BE2C (cell line): Measurements from ENCODE around the gene NT5M.

Experiments used
- DNase-seq: peaks from one replicate; pipeline ENCODE4 v3.0.0-alpha.2; 2020
- H3K27me3 ChIP-seq: fragments of 250-450 bp; sonication (Bioruptor Pico); 2 replicates; pipeline ENCODE4 v1.5.1; 2020; ENCODE audit warnings: mild to moderate bottlenecking
- H3K36me3 ChIP-seq: fragments of 250-450 bp; sonication (Bioruptor Pico); 2 replicates; pipeline ENCODE4 v1.5.1; 2020; ENCODE audit warnings: mild to moderate bottlenecking
- H3K4me1 ChIP-seq: fragments of 250-450 bp; sonication (Bioruptor Pico); 2 replicates; pipeline ENCODE4 v1.5.1; 2020
- H3K4me3 ChIP-seq: 2 replicates; pipeline ENCODE4 v1.5.1; 2011; ENCODE audit warnings: low read depth, low read length
- H3K9me3 ChIP-seq: fragments of 250-450 bp; sonication (Bioruptor Pico); 2 replicates; pipeline ENCODE4 v1.5.1; 2020
- TF ChIP-seq, protein P1 (sequence below): IDR thresholded peaks from 2 replicates; pipeline ENCODE4 v1.5.1; 2012; ENCODE audit warnings: mild to moderate bottlenecking, low read depth, low read length

The NT5M gene

DNA sequence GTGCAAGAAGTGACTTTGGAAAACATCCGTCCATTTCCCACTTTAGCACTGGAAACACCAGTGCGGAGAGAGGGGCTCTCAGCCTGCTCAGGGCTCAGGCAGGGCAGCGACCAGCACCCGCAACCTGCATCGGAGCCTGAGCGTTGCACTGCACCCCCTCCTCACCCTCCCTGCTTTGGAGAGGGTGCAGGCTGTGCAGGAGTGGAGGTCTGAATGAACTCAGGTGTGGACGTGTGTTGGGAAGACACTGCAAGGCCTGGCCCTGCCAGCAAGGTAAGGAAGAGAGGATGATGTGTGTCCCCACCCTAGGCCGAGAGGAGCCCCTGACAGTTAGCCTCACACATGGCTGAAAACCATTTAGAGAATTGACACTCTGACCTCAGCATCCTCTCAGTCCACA is 81.8 kb downstream of the NT5M start:
- Histone ChIP-seq H3K27me3 (no peaks in the 10 kb centered on the region), H3K9me3 (no peaks in the 10 kb centered on the region), H3K4me3 (no peak overlapping the region), H3K36me3 (no peaks in the 10 kb centered on the region), H3K4me1 (no peaks in the 10 kb centered on the region)
- TF ChIP-seq, protein P1, sequence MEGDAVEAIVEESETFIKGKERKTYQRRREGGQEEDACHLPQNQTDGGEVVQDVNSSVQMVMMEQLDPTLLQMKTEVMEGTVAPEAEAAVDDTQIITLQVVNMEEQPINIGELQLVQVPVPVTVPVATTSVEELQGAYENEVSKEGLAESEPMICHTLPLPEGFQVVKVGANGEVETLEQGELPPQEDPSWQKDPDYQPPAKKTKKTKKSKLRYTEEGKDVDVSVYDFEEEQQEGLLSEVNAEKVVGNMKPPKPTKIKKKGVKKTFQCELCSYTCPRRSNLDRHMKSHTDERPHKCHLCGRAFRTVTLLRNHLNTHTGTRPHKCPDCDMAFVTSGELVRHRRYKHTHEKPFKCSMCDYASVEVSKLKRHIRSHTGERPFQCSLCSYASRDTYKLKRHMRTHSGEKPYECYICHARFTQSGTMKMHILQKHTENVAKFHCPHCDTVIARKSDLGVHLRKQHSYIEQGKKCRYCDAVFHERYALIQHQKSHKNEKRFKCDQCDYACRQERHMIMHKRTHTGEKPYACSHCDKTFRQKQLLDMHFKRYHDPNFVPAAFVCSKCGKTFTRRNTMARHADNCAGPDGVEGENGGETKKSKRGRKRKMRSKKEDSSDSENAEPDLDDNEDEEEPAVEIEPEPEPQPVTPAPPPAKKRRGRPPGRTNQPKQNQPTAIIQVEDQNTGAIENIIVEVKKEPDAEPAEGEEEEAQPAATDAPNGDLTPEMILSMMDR: no peak
- DNase-seq: no peak

DNA sequence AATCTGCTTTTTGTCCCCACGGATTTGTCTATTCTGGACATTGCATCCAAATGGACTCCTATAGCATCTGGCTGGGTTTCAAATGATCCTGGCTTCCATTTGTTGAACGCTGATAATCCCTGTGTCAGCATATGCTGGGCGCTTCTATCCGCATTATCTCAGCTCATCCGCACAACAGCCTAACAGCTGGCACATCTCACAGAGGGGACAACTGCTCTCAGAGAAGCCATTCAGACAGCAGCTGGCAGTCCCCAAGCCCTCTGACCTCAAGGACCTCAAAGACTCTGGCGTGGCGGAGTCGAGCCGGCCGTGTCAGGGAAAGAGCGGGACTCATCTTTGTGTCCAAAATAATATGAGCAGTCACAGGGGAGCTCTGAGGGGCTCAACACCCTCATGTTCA is 82.3 kb downstream of the NT5M start:
- Histone ChIP-seq H3K27me3 (no peaks in the 10 kb centered on the region), H3K36me3 (no peaks in the 10 kb centered on the region), H3K9me3 (no peaks in the 10 kb centered on the region), H3K4me3 (no peak overlapping the region), H3K4me1 (no peaks in the 10 kb centered on the region)
- no peak for DNase-seq
- TF ChIP-seq, protein P1: no peak

DNA sequence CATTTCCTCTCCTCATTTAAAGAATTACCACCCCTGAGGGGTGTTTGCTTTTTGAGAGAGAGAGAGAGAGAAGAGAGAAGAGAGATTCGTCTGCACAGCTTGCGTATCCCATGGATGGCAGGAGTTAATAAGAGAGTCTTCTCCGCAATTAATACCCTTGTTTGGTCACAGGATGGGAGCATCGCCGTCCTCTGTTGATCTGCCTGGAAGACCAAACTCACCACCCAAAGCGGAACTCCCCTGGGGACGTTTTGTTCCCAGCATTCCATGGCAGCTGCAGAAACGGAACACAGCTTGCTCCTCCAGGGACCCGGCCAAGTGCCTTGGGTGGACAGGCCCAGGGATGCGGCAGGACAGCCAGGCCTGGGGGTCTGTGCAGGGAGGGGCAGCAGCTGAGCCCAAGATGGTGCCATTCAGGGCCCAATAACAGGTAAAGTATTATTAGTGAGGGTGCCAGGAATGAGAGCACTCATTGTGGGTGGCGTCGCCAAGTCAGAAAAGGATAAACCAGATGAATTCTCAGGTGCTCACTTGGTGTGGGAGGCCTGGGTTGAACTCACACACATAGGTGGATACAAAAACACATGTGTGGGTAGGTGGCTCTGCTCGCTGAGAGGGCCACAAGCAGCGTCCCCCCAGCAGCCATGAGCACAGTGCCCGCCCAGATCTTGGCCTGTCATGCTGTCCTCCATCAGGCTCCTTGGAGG is 83.1 kb downstream of the NT5M start:
- no peaks in the 10 kb centered on the region for H3K9me3 ChIP-seq
- H3K36me3 ChIP-seq: no peaks in the 10 kb centered on the region
- TF ChIP-seq, protein P1: no peak
- no peak overlapping the region for H3K4me3 ChIP-seq
- no peaks in the 10 kb centered on the region for H3K4me1 ChIP-seq
- no peak for DNase-seq
- no peaks in the 10 kb centered on the region for H3K27me3 ChIP-seq

DNA sequence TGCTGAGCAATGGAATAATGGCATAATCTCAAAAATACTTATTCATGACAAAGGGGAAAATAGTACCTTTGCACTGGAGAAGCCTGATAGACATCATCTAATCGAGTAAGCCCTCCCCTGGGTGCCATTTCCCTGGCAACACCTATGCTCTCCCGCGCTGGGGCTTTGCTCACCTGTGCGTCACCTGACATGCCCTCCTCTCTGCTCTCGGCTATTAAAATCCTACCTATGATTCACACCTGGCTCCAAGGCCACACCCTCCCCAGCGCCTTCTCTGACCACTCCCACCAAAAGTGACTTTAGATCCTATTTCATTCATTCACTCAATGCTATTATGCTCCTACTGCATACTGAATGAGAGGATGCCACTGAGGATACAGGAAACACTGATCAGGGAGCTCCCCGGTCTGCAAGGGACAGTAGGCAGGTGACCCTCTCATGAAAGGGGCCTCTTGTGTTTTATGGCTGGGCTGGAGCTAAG is 83.9 kb downstream of the NT5M start:
- no peak for DNase-seq
- H3K27me3 ChIP-seq: no peaks in the 10 kb centered on the region
- H3K36me3 ChIP-seq: no peaks in the 10 kb centered on the region
- H3K4me1 ChIP-seq: no peaks in the 10 kb centered on the region
- TF ChIP-seq, protein P1: no peak
- no peaks in the 10 kb centered on the region for H3K9me3 ChIP-seq
- no peak overlapping the region for H3K4me3 ChIP-seq

DNA sequence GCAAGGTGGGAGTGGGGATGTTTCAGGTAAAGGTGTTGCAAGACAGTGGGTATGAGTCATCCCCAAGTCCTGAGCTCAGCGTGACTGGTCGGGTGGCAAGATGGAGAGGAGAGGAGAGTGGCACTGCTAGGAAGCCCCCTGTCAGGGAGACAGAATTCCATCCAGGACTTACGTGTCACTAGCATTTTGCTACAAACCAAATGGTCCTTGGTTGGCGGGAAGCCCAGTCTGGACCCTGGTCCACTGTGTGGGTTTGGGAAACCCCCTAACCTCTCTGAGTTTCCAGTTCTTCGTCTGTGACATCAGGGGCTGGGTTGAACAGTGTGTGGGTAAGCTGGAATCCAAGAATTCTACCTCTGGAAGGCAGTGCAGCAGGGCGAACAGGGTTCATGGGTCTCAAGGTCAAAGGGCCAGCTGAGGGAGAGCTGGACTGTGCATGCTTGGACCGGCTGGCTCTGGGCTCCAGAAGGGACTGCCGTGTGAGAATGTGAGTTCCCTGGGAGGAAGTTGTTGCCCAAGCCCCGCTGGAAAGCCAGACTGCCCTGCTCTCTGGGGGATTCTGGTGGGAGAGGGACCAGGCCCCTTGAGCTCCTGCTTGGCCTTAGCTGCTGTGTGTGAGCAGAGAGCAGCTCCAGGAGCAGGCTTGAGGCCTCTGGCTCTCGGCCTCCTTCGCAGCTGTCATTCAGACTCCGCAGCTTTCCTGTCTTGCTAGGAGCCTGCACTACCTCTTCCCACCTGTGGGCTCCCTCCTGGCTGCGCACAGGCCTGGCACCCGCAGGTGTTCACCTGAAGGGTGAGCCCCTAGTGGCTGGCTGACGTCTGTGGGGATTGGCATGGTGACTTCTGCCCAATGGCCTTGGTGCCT is 84.6 kb downstream of the NT5M start:
- H3K9me3 ChIP-seq: no peaks in the 10 kb centered on the region
- H3K36me3 ChIP-seq: no peaks in the 10 kb centered on the region
- peak; percentile 13 for DNase-seq
- no peak overlapping the region for H3K4me3 ChIP-seq
- TF ChIP-seq, protein P1: peak; percentile 18
- H3K4me1 ChIP-seq: no peaks in the 10 kb centered on the region
- H3K27me3 ChIP-seq: no peaks in the 10 kb centered on the region
